ENCODE results near the gene RSRP1. TPM values are rescaled to one million over a fixed set of nuclear protein-coding genes. Genes with fewer than 3 reads are reported as not detected.

Gene RSRP1
- total and polyA plus RNA-seq, 2 of the 8 experiments (the other 6 are each of a cell fraction or from before 2014, with no cell fraction given), result 32.9 to 59.4 TPM

DNA sequence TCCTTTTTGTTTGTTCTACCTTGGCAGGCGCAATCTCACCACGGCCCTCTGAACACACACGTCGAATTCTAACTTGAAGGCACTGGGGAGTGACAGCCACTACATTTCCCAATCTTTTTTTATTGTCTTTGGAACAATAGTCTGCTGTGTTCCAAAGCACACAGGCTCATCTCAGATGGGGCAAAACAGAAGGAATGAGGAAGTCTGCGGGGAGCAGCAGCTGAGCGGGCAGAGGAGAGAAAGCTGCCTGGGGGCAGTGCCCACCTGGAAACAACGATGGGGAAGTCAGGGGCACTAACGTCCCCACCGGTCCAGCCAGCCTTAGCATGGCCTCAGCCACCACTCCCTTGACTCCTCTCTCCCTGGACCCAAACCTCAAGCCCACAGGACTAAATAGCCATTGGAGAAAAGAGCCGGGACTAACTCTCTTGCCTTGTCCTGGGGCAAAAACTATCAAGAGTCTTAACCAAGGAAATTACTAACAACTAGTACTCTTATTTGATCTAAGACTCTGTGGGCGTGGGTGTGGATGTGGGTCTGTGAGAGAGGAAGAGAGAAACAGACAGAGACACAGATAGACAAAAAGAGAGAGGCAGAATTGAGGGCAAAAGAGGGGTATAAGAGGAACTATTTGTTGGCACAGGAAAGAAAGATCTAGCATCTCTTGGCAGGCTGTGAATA is 49.1 kb downstream of the RSRP1 start (continued):
- TF ChIP-seq RXRA (IDR thresholded peaks at IDR 0.05; ENCODE audit: insufficient read depth, low read depth, low read length), result no peak
- no peak for TF ChIP-seq BRCA1 (IDR thresholded peaks at IDR 0.05; ENCODE audit: low read depth, low read length)
